Erythroblast (primary cell): ENCODE measurements around the gene AARS2.

Experiments
- GATA1 ChIP-seq: IDR thresholded peaks from 2 replicates; pipeline ENCODE4 v1.6.1; 2011; ENCODE audit warnings: low read depth, mild to moderate bottlenecking, control low read depth, low read length, moderate library complexity
- POLR2A ChIP-seq: IDR thresholded peaks from 2 replicates; pipeline ENCODE4 v1.6.1; 2011; ENCODE audit warnings: mild to moderate bottlenecking, low read length

DNA sequence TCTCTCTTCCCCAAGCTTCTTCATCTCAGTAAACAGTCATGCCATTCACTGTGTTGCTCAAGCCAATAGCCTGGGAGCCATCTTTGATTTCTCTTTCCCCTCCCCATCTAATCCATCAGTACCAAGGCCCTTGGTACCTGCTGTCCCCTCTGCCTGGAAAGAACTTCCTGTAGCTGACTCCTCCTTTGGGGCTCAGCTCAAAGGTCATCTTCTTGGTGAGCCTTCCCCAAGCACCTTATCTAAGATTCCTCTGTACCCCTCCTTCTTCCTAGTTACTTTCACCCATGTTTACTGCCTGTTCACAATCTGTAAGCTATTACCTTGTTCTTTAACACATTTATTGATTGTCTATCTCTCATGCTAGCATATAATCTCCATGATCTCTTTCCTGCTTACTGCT, 3.5 kb downstream of the AARS2 start:
- TF ChIP-seq POLR2A (no peak), GATA1 (no peak)
